ENCODE data around the gene LIMS1.
A peak's percentile ranks its signal among the peaks of the same experiment; 100 is the strongest.
"Not testable (repeated sequence)": the region's sequence is repeated elsewhere in the genome, so short reads cannot be mapped to it uniquely, and the experiment has no call there.

LIMS1 gene

GRCh38 chr2:108690001-108690400, 155.7 kb downstream of the LIMS1 start:
- H3K36me3 ChIP-seq (ENCODE audit: insufficient read depth, low read length); H3K4me1 ChIP-seq (ENCODE audit: insufficient read depth, low read length); H2AFZ ChIP-seq (ENCODE audit: low read depth, low read length); H3K4me3 ChIP-seq (ENCODE audit: low read length); H3K9me3 ChIP-seq (ENCODE audit: low read length); H3K27me3 ChIP-seq (ENCODE audit: insufficient read depth, low read length): not testable (repeated sequence)

GRCh38 chr2:108691447-108691846, 157.2 kb downstream of the LIMS1 start:
- Histone ChIP-seq H3K9me3 (ENCODE audit: low read length) (no peaks in the 10 kb centered on the region), H3K4me1 (ENCODE audit: insufficient read depth, low read length) (no peaks in the 10 kb centered on the region), H3K4me3 (ENCODE audit: low read length) (no peak overlapping the region), H3K27me3 (ENCODE audit: insufficient read depth, low read length) (no peaks in the 10 kb centered on the region), H3K36me3 (ENCODE audit: insufficient read depth, low read length) (no peaks in the 10 kb centered on the region), H2AFZ (ENCODE audit: low read depth, low read length) (no peak overlapping the region)

GRCh38 chr2:108701208-108701607, 166.9 kb downstream of the LIMS1 start:
- H3K4me1 ChIP-seq (ENCODE audit: insufficient read depth, low read length), result no peaks in the 10 kb centered on the region
- no peak overlapping the region for H3K4me3 ChIP-seq (ENCODE audit: low read length)
- no peaks in the 10 kb centered on the region for H3K9me3 ChIP-seq (ENCODE audit: low read length)

GRCh38 chr2:108701806-108702205, 167.5 kb downstream of the LIMS1 start:
- no peaks in the 10 kb centered on the region for H3K27me3 ChIP-seq (ENCODE audit: insufficient read depth, low read length)
- no peak overlapping the region for H3K4me3 ChIP-seq (ENCODE audit: low read length)
- H3K9me3 ChIP-seq (ENCODE audit: low read length), result no peaks in the 10 kb centered on the region
- no peaks in the 10 kb centered on the region for H3K4me1 ChIP-seq (ENCODE audit: insufficient read depth, low read length)
- no peak overlapping the region for H2AFZ ChIP-seq (ENCODE audit: low read depth, low read length)
- no peaks in the 10 kb centered on the region for H3K36me3 ChIP-seq (ENCODE audit: insufficient read depth, low read length)

More at GRCh38 chr2:108701208-108701607, 166.9 kb downstream of the LIMS1 start:
- Histone ChIP-seq H3K27me3 (ENCODE audit: insufficient read depth, low read length) (no peaks in the 10 kb centered on the region), H2AFZ (ENCODE audit: low read depth, low read length) (no peak overlapping the region), H3K36me3 (ENCODE audit: insufficient read depth, low read length) (no peaks in the 10 kb centered on the region)

GRCh38 chr2:108704871-108705270, 170.6 kb downstream of the LIMS1 start:
- no peaks in the 10 kb centered on the region for H3K36me3 ChIP-seq (ENCODE audit: insufficient read depth, low read length)
- no peaks in the 10 kb centered on the region for H3K4me1 ChIP-seq (ENCODE audit: insufficient read depth, low read length)
- no peaks in the 10 kb centered on the region for H3K9me3 ChIP-seq (ENCODE audit: low read length)
- no peak overlapping the region for H3K4me3 ChIP-seq (ENCODE audit: low read length)
- H2AFZ ChIP-seq (ENCODE audit: low read depth, low read length), result no peak overlapping the region
- H3K27me3 ChIP-seq (ENCODE audit: insufficient read depth, low read length), result no peaks in the 10 kb centered on the region

GRCh38 chr2:108707300-108707699, 173.0 kb downstream of the LIMS1 start:
- H3K36me3 ChIP-seq (ENCODE audit: insufficient read depth, low read length), result no peaks in the 10 kb centered on the region
- H3K9me3 ChIP-seq (ENCODE audit: low read length), result no peaks in the 10 kb centered on the region
- no peak overlapping the region for H3K4me3 ChIP-seq (ENCODE audit: low read length)
- H2AFZ ChIP-seq (ENCODE audit: low read depth, low read length), result no peak overlapping the region
- no peaks in the 10 kb centered on the region for H3K27me3 ChIP-seq (ENCODE audit: insufficient read depth, low read length)
- no peaks in the 10 kb centered on the region for H3K4me1 ChIP-seq (ENCODE audit: insufficient read depth, low read length)

- H3K4me1 ChIP-seq (ENCODE audit: insufficient read depth, low read length); H3K27me3 ChIP-seq (ENCODE audit: insufficient read depth, low read length); H3K36me3 ChIP-seq (ENCODE audit: insufficient read depth, low read length); H2AFZ ChIP-seq (ENCODE audit: low read depth, low read length); H3K4me3 ChIP-seq (ENCODE audit: low read length); H3K9me3 ChIP-seq (ENCODE audit: low read length): not testable (repeated sequence)
These were observed 182.7 kb downstream of the LIMS1 start for GRCh38 chr2:108716971-108717370.

GRCh38 chr2:108719149-108720044, 185.1 kb downstream of the LIMS1 start, which contains the start of gene RANBP2:
Gene RANBP2 (plus strand): TSS chr2:108719482. CDS start chr2:108719607, 125 bp downstream.
- H3K36me3 ChIP-seq (ENCODE audit: insufficient read depth, low read length), result no peaks in the 10 kb centered on the region
- no peaks in the 10 kb centered on the region for H3K9me3 ChIP-seq (ENCODE audit: low read length)
- peaks cover 3% of the 10 kb centered on the region for H3K4me1 ChIP-seq (ENCODE audit: insufficient read depth, low read length)
- H3K27me3 ChIP-seq (ENCODE audit: insufficient read depth, low read length), result no peaks in the 10 kb centered on the region
- H3K4me3 ChIP-seq (ENCODE audit: low read length), result peak within 1 kb of the TSS; percentile 66
- H2AFZ ChIP-seq (ENCODE audit: low read depth, low read length), result peak within 1 kb of the TSS; percentile 52

- not testable (repeated sequence) for H3K4me3 ChIP-seq (ENCODE audit: low read length); H3K36me3 ChIP-seq (ENCODE audit: insufficient read depth, low read length); H3K9me3 ChIP-seq (ENCODE audit: low read length)
These were observed 191.8 kb downstream of the LIMS1 start for GRCh38 chr2:108726048-108726447.

GRCh38 chr2:108734656-108735055, 200.4 kb downstream of the LIMS1 start:
- H3K4me1 ChIP-seq (ENCODE audit: insufficient read depth, low read length); H3K27me3 ChIP-seq (ENCODE audit: insufficient read depth, low read length); H3K9me3 ChIP-seq (ENCODE audit: low read length); H3K4me3 ChIP-seq (ENCODE audit: low read length); H2AFZ ChIP-seq (ENCODE audit: low read depth, low read length): not testable (repeated sequence)
- H3K36me3 ChIP-seq (ENCODE audit: insufficient read depth, low read length), result peaks cover 11% of the 10 kb centered on the region

More at GRCh38 chr2:108726048-108726447, 191.8 kb downstream of the LIMS1 start:
- not testable (repeated sequence) for H2AFZ ChIP-seq (ENCODE audit: low read depth, low read length); H3K4me1 ChIP-seq (ENCODE audit: insufficient read depth, low read length); H3K27me3 ChIP-seq (ENCODE audit: insufficient read depth, low read length)

All from neuron (in vitro differentiated cells).